GM12878 (cell line): Measurements from ENCODE around the gene PLXNA2. TPM values are rescaled to one million over a fixed set of nuclear protein-coding genes. Genes with fewer than 3 reads are reported as not detected.

Experiments
- ATAC-seq: fragments of 200-7000 bp; cut with Tn5 transposase; 3 replicates; pipeline ENCODE4 v1.9.1; 2020; ENCODE audit warnings: mild to moderate bottlenecking, moderate library complexity
- BruUV-seq: library from RNA; stranded (reverse); fragments of 400-500 nt; replicated peaks from 2 replicates; lab custom pipeline; 2021; lab: Mats Ljungman, UMichigan
- CTCF ChIA-PET: fragments of 300-600 bp; sonication (Branson Sonifier 250); formaldehyde crosslinking; extraction: SDS; loops from one replicate; lab custom pipeline; 2021; ENCODE audit warnings: inconsistent platforms; lab: Yijun Ruan, JAX
- POLR2A ChIA-PET: fragments of 350-600 bp; formaldehyde crosslinking; extraction: SDS; loops from one replicate; lab custom pipeline; 2021; ENCODE audit warnings: inconsistent platforms; lab: Charles Lee
- RAD21 ChIA-PET: fragments of 300-600 bp; sonication (Branson Sonifier 250); formaldehyde crosslinking; loops from one replicate; lab custom pipeline; 2023; ENCODE audit warnings: antibody characterized with exemption; ENCODE audit not compliant: unreplicated experiment; lab: Charles Lee
- SMC1A ChIA-PET: fragments of 300-600 bp; sonication (Branson Sonifier 250); formaldehyde crosslinking; loops from one replicate; lab custom pipeline; 2023; ENCODE audit not compliant: unreplicated experiment, uncharacterized antibody; lab: Charles Lee
- DNase-seq: peaks from one replicate; pipeline ENCODE4 v3.0.0-alpha.2; 2011; ENCODE audit warnings: low read depth, low spot score
- FAIRE-seq: peaks from 3 replicates; lab custom pipeline; 2011; peaks lifted over from hg19 to GRCh38; lab: Jason Lieb, UNC
- H2AFZ ChIP-seq: 2 replicates; pipeline ENCODE4 v1.6.0; 2011; ENCODE audit warnings: low read depth, low read length, control low read depth; ENCODE audit not compliant: control insufficient read depth
- H3K27ac ChIP-seq: 2 replicates; pipeline ENCODE4 v1.5.1; 2011; ENCODE audit warnings: control low read depth; ENCODE audit not compliant: control insufficient read depth, insufficient read depth
- H3K27me3 ChIP-seq, 2 experiments: replicated peaks in 1 of 2; 2 replicates each; pipeline versions ENCODE4 v1.6.0 to v1.6.1; 2011; ENCODE audit warnings: low read length in 1 of 2; ENCODE audit not compliant: control insufficient read depth in 2 of 2, insufficient read depth in 2 of 2
- H3K36me3 ChIP-seq, 2 experiments: 2 replicates each; pipeline ENCODE4 v1.5.1; 2011; ENCODE audit warnings: low read length in 1 of 2; ENCODE audit not compliant: control insufficient read depth in 2 of 2, insufficient read depth in 2 of 2
- H3K4me1 ChIP-seq: 2 replicates; pipeline ENCODE4 v1.6.1; 2011; ENCODE audit warnings: mild to moderate bottlenecking, low read length, moderate library complexity, mixed read lengths; ENCODE audit not compliant: control insufficient read depth, insufficient read depth
- H3K4me2 ChIP-seq: 2 replicates; pipeline ENCODE4 v1.6.0; 2011; ENCODE audit warnings: control low read depth; ENCODE audit not compliant: control insufficient read depth, insufficient read depth
- H3K4me3 ChIP-seq: fragments of 200-600 bp; sonication (generic); 2 replicates; pipeline ENCODE4 v1.5.1; 2016
- H3K79me2 ChIP-seq: 2 replicates; pipeline ENCODE4 v1.6.0; 2011; ENCODE audit warnings: low read length; ENCODE audit not compliant: control insufficient read depth, insufficient read depth
- H3K9ac ChIP-seq: 2 replicates; pipeline ENCODE4 v1.8.0; 2011; ENCODE audit warnings: low read length, control low read depth, mixed read lengths; ENCODE audit not compliant: control insufficient read depth, insufficient read depth
- H3K9me3 ChIP-seq: replicated peaks from 3 replicates; pipeline ENCODE4 v1.5.1; 2011; ENCODE audit warnings: mild to moderate bottlenecking, low read length; ENCODE audit not compliant: control insufficient read depth, insufficient read depth
- H4K20me1 ChIP-seq: 2 replicates; pipeline ENCODE4 v1.6.0; 2011; ENCODE audit not compliant: control insufficient read depth, insufficient read depth
- EZH2 ChIP-seq: IDR thresholded peaks from 2 replicates; pipeline ENCODE4 v1.6.1; 2012; ENCODE audit warnings: low read depth, mild to moderate bottlenecking, control low read depth, inconsistent platforms, low read length, borderline replicate concordance; ENCODE audit not compliant: control insufficient read depth
- MTA3 ChIP-seq: IDR thresholded peaks from 2 replicates; pipeline ENCODE4 v1.6.1; 2012; ENCODE audit warnings: low read length, inconsistent platforms, borderline replicate concordance
- NFYA ChIP-seq: IDR thresholded peaks from 2 replicates; pipeline ENCODE4 v1.6.1; 2011; ENCODE audit warnings: low read depth, mild to moderate bottlenecking, low read length, improper control_type of control experiment, borderline replicate concordance
- PAX5 ChIP-seq: IDR thresholded peaks from 2 replicates; pipeline ENCODE4 v1.6.1; 2011; ENCODE audit warnings: low read depth, low read length, borderline replicate concordance
- RELA ChIP-seq: fragments of 450-650 bp; IDR thresholded peaks from 2 replicates; pipeline ENCODE4 v1.8.0; 2014; ENCODE audit warnings: borderline replicate concordance; ENCODE audit not compliant: partially characterized antibody
- SRF ChIP-seq, 2 experiments: IDR thresholded peaks; 2 replicates each; pipeline ENCODE4 v1.6.1; 2011; ENCODE audit warnings: low read depth in 2 of 2, low read length in 2 of 2, mild to moderate bottlenecking in 1 of 2, moderate library complexity in 1 of 2
- STAT1 ChIP-seq: fragments of 450-650 bp; conservative IDR thresholded peaks from 2 replicates; pipeline ENCODE4 v1.6.1; 2014; ENCODE audit warnings: antibody characterized with exemption, mild to moderate bottlenecking
- SUZ12 ChIP-seq: fragments of 200-600 bp; sonication (generic); IDR thresholded peaks from one replicate; pipeline ENCODE4 v1.6.1; 2018; ENCODE audit warnings: antibody characterized with exemption, mild to moderate bottlenecking; ENCODE audit not compliant: unreplicated experiment
- ZZZ3 ChIP-seq: IDR thresholded peaks from 2 replicates; pipeline ENCODE4 v1.6.1; 2011; ENCODE audit warnings: low read depth; ENCODE audit not compliant: control insufficient read depth, insufficient read length
- WGBS: methylation state at CpG from one replicate; pipeline ENCODE4 v1.1.6; 2016; ENCODE audit warnings: low lambda C conversion rate; ENCODE audit not compliant: insufficient replicate concordance, insufficient coverage; ENCODE audit errors: missing lambda C conversion rate; 5-methylcytosine and 5-hydroxymethylcytosine counted together
- in situ Hi-C: fragments of 300-500 bp; cut with MboI; formaldehyde crosslinking; loops from 9 replicates; pipeline ENCODE4 v1.14.3; 2018; ENCODE audit warnings: mixed read lengths
- intact Hi-C: fragments of 100-400 bp; cut with micrococcal nuclease; formaldehyde crosslinking; loops from one replicate; pipeline ENCODE4 v1.14.2; 2022; ENCODE audit not compliant: unreplicated experiment
- polyA plus RNA-seq, 11 experiments: library from polyadenylated mRNA; depleted of rRNA in 4 of 11; unstranded in 6 of 11; stranded (reverse) in 5 of 11; fragments of >200 nt; fragmentation: Nextera tagmentation in 4 of 11; fragmentation: Illumina TruSeq in 1 of 11; extraction: Ambion mirVana in 4 of 11; extraction: Trizol in 1 of 11; gene quantifications; 1 replicate in 1 of 11; 2 replicates in 10 of 11; pipeline versions ENCODE4 v1.2.1 to v1.2.3, GENCODE V29; 2011 to 2016; ENCODE audit warnings: inconsistent platforms in 2 of 11, missing spikeins in 2 of 11, low read depth in 1 of 11
- total RNA-seq, 4 experiments: library from RNA; depleted of rRNA in 3 of 4; stranded (reverse); fragments of >200 nt in 3 of 4; fragmentation: Illumina TruSeq in 1 of 4; extraction: Trizol in 1 of 4; gene quantifications; 2 replicates each; pipeline versions ENCODE4 v1.2.1 to v1.2.3, GENCODE V29; 2013 to 2021
- TF ChIP-seq, protein P1 (sequence below): IDR thresholded peaks from 2 replicates; pipeline ENCODE4 v1.6.1; 2011; ENCODE audit warnings: mild to moderate bottlenecking, low read depth, low read length, moderate library complexity; ENCODE audit not compliant: insufficient replicate concordance
- TF ChIP-seq, protein P2 (sequence below): fragments of 450-650 bp; IDR thresholded peaks from 2 replicates; pipeline ENCODE4 v1.6.1; 2016; ENCODE audit warnings: mild to moderate bottlenecking
- TF ChIP-seq, protein P3 (sequence below): fragments of 450-650 bp; IDR thresholded peaks from 2 replicates; pipeline ENCODE4 v1.6.1; 2017; ENCODE audit warnings: mild to moderate bottlenecking, moderate library complexity

The PLXNA2 gene
- total and polyA plus RNA-seq, 10 of the 15 experiments (the other 5 are each of a cell fraction or from before 2014, with no cell fraction given) = under 0.01 to 0.08 (median 0.07) TPM; not detected in 4

DNA sequence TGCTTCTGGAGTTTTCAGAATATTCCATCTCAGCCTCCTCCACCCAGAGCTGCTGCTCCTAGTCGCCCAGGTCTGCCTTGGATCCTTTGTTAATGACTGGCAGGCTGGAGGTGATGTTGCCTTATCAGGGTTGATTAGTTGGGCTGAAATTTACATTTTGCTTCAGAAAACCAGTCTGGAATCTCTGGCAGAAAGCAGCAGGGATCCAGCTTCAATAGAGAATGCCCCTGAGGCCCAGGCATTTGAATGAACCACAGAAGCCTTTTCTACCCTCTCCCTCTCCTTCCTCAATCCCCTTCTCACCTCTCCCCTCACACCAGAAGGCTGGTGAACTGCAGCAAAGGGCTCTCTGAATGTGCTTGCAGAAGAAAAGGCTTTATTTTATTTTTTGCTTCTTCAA lies 83.2 kb downstream of the PLXNA2 start:
- 20% methylated on average over 1 of the region's 1 CpG for WGBS
- H3K9me3 ChIP-seq = no peaks in the 10 kb centered on the region
- FAIRE-seq = no peak
- H2AFZ ChIP-seq = no peak overlapping the region
- no peaks in the 10 kb centered on the region for H4K20me1 ChIP-seq
- SMC1A ChIA-PET = interaction anchor here (1.0 kb wide), 1 partner anchor 27 kb away, joined by 4 read pairs; no protein-coding TSS in a partner anchor
- H3K79me2 ChIP-seq = no peaks in the 10 kb centered on the region
- CTCF ChIA-PET = interaction anchor here (1.2 kb wide), 2 partner anchors 9 to 27 kb away, joined by 3 to 4 read pairs; no protein-coding TSS in a partner anchor
- RAD21 ChIA-PET = no interaction called here
- intact Hi-C loops (no loop called here), in situ Hi-C loops (no loop called here)
- H3K4me2 ChIP-seq = no peak overlapping the region
- no TSS peak for BruUV-seq
- H3K27me3 ChIP-seq = no peaks in the 10 kb centered on the region; a peak in 2 of 4 replicates
- no peak overlapping the region for H3K9ac ChIP-seq
- ATAC-seq = no peak
- H3K27ac ChIP-seq = no peak overlapping the region
- DNase-seq = no peak
- no peak overlapping the region for H3K4me3 ChIP-seq
- 0 out of 2 replicates have a peak, but pooled peaks cover 3% of the 10 kb centered on the region for H3K4me1 ChIP-seq
- H3K36me3 ChIP-seq = no peaks in the 10 kb centered on the region
- POLR2A ChIA-PET = interaction anchor here (0.6 kb wide), 1 partner anchor 74 kb away, joined by 3 read pairs; no protein-coding TSS in a partner anchor
- no peak for TF ChIP-seq ZZZ3
- TF ChIP-seq, protein P1, sequence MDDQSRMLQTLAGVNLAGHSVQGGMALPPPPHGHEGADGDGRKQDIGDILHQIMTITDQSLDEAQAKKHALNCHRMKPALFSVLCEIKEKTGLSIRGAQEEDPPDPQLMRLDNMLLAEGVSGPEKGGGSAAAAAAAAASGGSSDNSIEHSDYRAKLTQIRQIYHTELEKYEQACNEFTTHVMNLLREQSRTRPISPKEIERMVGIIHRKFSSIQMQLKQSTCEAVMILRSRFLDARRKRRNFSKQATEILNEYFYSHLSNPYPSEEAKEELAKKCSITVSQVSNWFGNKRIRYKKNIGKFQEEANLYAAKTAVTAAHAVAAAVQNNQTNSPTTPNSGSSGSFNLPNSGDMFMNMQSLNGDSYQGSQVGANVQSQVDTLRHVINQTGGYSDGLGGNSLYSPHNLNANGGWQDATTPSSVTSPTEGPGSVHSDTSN = no peak
- TF ChIP-seq MTA3 = no peak
- TF ChIP-seq, protein P2, sequence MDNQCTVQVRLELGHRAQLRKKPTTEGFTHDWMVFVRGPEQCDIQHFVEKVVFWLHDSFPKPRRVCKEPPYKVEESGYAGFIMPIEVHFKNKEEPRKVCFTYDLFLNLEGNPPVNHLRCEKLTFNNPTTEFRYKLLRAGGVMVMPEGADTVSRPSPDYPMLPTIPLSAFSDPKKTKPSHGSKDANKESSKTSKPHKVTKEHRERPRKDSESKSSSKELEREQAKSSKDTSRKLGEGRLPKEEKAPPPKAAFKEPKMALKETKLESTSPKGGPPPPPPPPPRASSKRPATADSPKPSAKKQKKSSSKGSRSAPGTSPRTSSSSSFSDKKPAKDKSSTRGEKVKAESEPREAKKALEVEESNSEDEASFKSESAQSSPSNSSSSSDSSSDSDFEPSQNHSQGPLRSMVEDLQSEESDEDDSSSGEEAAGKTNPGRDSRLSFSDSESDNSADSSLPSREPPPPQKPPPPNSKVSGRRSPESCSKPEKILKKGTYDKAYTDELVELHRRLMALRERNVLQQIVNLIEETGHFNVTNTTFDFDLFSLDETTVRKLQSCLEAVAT = no peak
- no peak for TF ChIP-seq EZH2
- TF ChIP-seq NFYA = no peak
- no peak for TF ChIP-seq PAX5
- TF ChIP-seq SUZ12 = no peak
- no peak for TF ChIP-seq STAT1
- TF ChIP-seq RELA = no peak
- TF ChIP-seq SRF (IDR thresholded peaks at IDR 0.05; ENCODE audit: low read depth in 2 of 2, low read length in 2 of 2) = no peak
- TF ChIP-seq, protein P3, sequence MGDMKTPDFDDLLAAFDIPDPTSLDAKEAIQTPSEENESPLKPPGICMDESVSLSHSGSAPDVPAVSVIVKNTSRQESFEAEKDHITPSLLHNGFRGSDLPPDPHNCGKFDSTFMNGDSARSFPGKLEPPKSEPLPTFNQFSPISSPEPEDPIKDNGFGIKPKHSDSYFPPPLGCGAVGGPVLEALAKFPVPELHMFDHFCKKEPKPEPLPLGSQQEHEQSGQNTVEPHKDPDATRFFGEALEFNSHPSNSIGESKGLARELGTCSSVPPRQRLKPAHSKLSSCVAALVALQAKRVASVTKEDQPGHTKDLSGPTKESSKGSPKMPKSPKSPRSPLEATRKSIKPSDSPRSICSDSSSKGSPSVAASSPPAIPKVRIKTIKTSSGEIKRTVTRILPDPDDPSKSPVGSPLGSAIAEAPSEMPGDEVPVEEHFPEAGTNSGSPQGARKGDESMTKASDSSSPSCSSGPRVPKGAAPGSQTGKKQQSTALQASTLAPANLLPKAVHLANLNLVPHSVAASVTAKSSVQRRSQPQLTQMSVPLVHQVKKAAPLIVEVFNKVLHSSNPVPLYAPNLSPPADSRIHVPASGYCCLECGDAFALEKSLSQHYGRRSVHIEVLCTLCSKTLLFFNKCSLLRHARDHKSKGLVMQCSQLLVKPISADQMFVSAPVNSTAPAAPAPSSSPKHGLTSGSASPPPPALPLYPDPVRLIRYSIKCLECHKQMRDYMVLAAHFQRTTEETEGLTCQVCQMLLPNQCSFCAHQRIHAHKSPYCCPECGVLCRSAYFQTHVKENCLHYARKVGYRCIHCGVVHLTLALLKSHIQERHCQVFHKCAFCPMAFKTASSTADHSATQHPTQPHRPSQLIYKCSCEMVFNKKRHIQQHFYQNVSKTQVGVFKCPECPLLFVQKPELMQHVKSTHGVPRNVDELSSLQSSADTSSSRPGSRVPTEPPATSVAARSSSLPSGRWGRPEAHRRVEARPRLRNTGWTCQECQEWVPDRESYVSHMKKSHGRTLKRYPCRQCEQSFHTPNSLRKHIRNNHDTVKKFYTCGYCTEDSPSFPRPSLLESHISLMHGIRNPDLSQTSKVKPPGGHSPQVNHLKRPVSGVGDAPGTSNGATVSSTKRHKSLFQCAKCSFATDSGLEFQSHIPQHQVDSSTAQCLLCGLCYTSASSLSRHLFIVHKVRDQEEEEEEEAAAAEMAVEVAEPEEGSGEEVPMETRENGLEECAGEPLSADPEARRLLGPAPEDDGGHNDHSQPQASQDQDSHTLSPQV = no peak
